CD14-positive monocyte (primary cell): Measurements from ENCODE around the gene KCTD21. TPM values are rescaled to one million over a fixed set of nuclear protein-coding genes. Genes with fewer than 3 reads are reported as not detected.

Experiments
- DNase-seq, 3 donors: peaks; one replicate each; pipeline ENCODE4 v3.0.0-alpha.2; 2011 to 2022
- H2AFZ ChIP-seq: 2 replicates; pipeline ENCODE4 v1.6.0; 2012; ENCODE audit warnings: mild to moderate bottlenecking, low read depth, low read length, inconsistent platforms; ENCODE audit not compliant: insufficient read depth, poor library complexity, severe bottlenecking
- H3K27ac ChIP-seq, 2 donors: 1 replicate in 1 of 2; 2 replicates in 1 of 2; pipeline ENCODE4 v1.5.1; 2012 to 2013; ENCODE audit warnings: low read length in 2 of 2, control low read depth in 1 of 2, inconsistent platforms in 1 of 2, low read depth in 1 of 2, mild to moderate bottlenecking in 1 of 2
- H3K27me3 ChIP-seq, 2 donors: one replicate each; pipeline versions ENCODE4 v1.6.0 to v1.6.1; 2011 to 2013; ENCODE audit warnings: low read length in 2 of 2; ENCODE audit not compliant: control insufficient read depth in 2 of 2, insufficient read depth in 2 of 2
- H3K36me3 ChIP-seq, 2 donors: replicated peaks in 1 of 2; 1 replicate in 1 of 2; 2 replicates in 1 of 2; pipeline versions ENCODE4 v1.5.1 to v1.6.1; 2012 to 2013; ENCODE audit warnings: low read length in 2 of 2, control low read depth in 1 of 2, inconsistent platforms in 1 of 2, mild to moderate bottlenecking in 1 of 2; ENCODE audit not compliant: insufficient read depth in 2 of 2, control insufficient read depth in 1 of 2
- H3K4me1 ChIP-seq, 2 donors: 1 replicate in 1 of 2; 2 replicates in 1 of 2; pipeline versions ENCODE4 v1.5.1 to v1.6.1; 2012 to 2013; ENCODE audit warnings: low read length in 2 of 2, control low read depth in 1 of 2, inconsistent platforms in 1 of 2, mild to moderate bottlenecking in 1 of 2, moderate library complexity in 1 of 2; ENCODE audit not compliant: insufficient read depth in 2 of 2, control insufficient read depth in 1 of 2
- H3K4me2 ChIP-seq: replicated peaks from 2 replicates; pipeline ENCODE3; 2012; ENCODE audit warnings: low read length, moderate library complexity, mild to moderate bottlenecking; ENCODE audit not compliant: poor library complexity, severe bottlenecking; ENCODE audit errors: extremely low read depth
- H3K4me3 ChIP-seq, 3 experiments: fragments of 200-600 bp in 1 of 3; sonication (generic) in 1 of 3; replicated peaks in 1 of 3; 1 replicate in 2 of 3; 2 replicates in 1 of 3; pipeline ENCODE4 v1.5.1; 2011 to 2013; ENCODE audit warnings: low read length in 3 of 3, mild to moderate bottlenecking in 3 of 3, control low read depth in 2 of 3, low read depth in 2 of 3, inconsistent platforms in 1 of 3, moderate library complexity in 1 of 3
- H3K79me2 ChIP-seq: 2 replicates; pipeline ENCODE4 v1.6.0; 2012; ENCODE audit warnings: mild to moderate bottlenecking, control low read depth, inconsistent platforms, low read length, moderate library complexity; ENCODE audit not compliant: insufficient read depth
- H3K9ac ChIP-seq: 2 replicates; pipeline ENCODE4 v1.6.0; 2017; ENCODE audit warnings: low read length, mild to moderate bottlenecking; ENCODE audit not compliant: insufficient read depth, poor library complexity, severe bottlenecking
- H3K9me3 ChIP-seq, 2 donors: replicated peaks in 1 of 2; 1 replicate in 1 of 2; 2 replicates in 1 of 2; pipeline versions ENCODE4 v1.5.1 to v1.6.1; 2012 to 2013; ENCODE audit warnings: low read length in 2 of 2, control low read depth in 1 of 2; ENCODE audit not compliant: control insufficient read depth in 1 of 2, insufficient read depth in 1 of 2
- H4K20me1 ChIP-seq: 2 replicates; pipeline ENCODE4 v1.6.0; 2012; ENCODE audit warnings: mild to moderate bottlenecking, low read length, control low read depth, moderate library complexity; ENCODE audit not compliant: insufficient read depth
- H3K27ac Mint-ChIP-seq, 7 donors: one replicate each; pipeline ENCODE4 v1.8.0; 2020; ENCODE audit warnings: mild to moderate bottlenecking in 7 of 7, mixed read lengths in 7 of 7, moderate library complexity in 6 of 7, inconsistent platforms in 2 of 7
- H3K27me3 Mint-ChIP-seq, 3 donors: one replicate each; pipeline ENCODE4 v1.8.0; 2021 to 2022; ENCODE audit warnings: low read depth in 3 of 3, mild to moderate bottlenecking in 3 of 3, mixed read lengths in 3 of 3, moderate library complexity in 3 of 3, inconsistent platforms in 1 of 3
- H3K36me3 Mint-ChIP-seq, 2 donors: one replicate each; pipeline ENCODE4 v1.8.0; 2020; ENCODE audit warnings: mixed read lengths in 2 of 2, inconsistent platforms in 1 of 2, mild to moderate bottlenecking in 1 of 2
- H3K4me1 Mint-ChIP-seq: one replicate; pipeline ENCODE4 v1.8.0; 2020; ENCODE audit warnings: mild to moderate bottlenecking, mixed read lengths
- H3K4me3 Mint-ChIP-seq, 2 donors: one replicate each; pipeline ENCODE4 v1.8.0; 2020; ENCODE audit warnings: mild to moderate bottlenecking in 2 of 2, mixed read lengths in 2 of 2, moderate library complexity in 1 of 2
- H3K9me3 Mint-ChIP-seq, 7 donors: one replicate each; pipeline ENCODE4 v1.8.0; 2020 to 2022; ENCODE audit warnings: mixed read lengths in 7 of 7, mild to moderate bottlenecking in 6 of 7, moderate library complexity in 6 of 7, inconsistent platforms in 2 of 7
- WGBS: methylation state at CpG from one replicate; pipeline ENCODE4 v1.1.5; 2013; ENCODE audit warnings: missing lambda C conversion rate; ENCODE audit not compliant: insufficient coverage; 5-methylcytosine and 5-hydroxymethylcytosine counted together
- intact Hi-C, 2 donors: fragments of 100-400 bp; cut with micrococcal nuclease; formaldehyde crosslinking; loops; one replicate each; pipeline versions ENCODE4 v1.15.0 to v1.15.1; 2023
- polyA plus RNA-seq, 3 donors: library from polyadenylated mRNA; depleted of rRNA in 1 of 3; unstranded in 2 of 3; stranded (reverse) in 1 of 3; fragments of 300-500 nt in 2 of 3; fragments of >200 nt in 1 of 3; fragmentation: Illumina TruSeq in 2 of 3; gene quantifications; 1 replicate in 2 of 3; 2 replicates in 1 of 3; pipeline ENCODE4 v1.2.3, GENCODE V29; 2012 to 2021
- TF ChIP-seq, protein P1 (sequence below): fragments of 200-600 bp; IDR thresholded peaks from one replicate; pipeline ENCODE4 v1.8.0; 2022; ENCODE audit warnings: antibody characterized with exemption, mild to moderate bottlenecking

Gene KCTD21
- polyA plus RNA-seq, 3 donors: 3.2 to 9.2 (median 5.2) TPM

DNA sequence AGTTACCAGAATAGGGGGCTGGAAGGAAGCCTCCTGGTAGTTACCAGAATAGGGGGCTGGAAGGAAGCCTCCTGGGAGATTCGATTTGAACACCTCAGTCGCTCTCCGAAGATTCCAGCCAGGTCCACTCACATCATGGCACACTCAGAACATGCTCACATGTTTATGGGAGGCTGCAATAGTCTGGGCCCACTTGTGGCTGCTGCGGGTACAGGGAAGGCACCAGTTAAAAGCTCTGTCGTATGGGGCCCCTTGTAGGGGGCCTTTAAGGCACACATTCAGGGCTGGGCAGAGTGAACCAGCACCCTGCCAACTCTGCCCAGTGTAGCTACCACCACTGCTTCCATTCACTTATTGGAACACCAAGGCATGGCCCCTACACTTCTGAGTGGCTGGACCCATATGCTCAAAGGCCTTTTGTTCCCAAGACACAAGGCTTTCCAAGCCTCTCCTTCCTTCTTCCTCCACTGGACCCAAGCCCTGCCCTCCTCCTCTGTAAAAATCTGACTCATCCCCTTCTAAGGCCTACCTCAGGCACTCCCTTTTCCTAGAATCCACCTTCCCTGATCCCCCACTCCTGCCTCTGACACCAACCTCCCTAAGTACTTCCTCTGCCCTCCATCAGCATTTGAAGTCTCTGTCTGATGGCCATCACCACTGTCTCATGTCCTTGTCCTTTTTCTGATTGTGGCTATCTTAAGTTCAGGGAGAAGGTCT is 28.3 kb upstream of the KCTD21 start:
- Mint-ChIP-seq H3K9me3 (no peaks in the 10 kb centered on the region), H3K27me3 (peaks cover 0 to 6% (median 3%) of the 10 kb centered on the region in 3 donors), H3K36me3 (peaks cover 80 to 82% of the 10 kb centered on the region in 2 donors), H3K4me3 (no peak overlapping the region), H3K4me1 (no peaks in the 10 kb centered on the region), H3K27ac (peak overlapping the region in 4 of 7 donors; percentile 8 to 89 (median 29))
- H3K9me3 ChIP-seq: no peaks in the 10 kb centered on the region
- H3K27me3 ChIP-seq: no peaks in the 10 kb centered on the region
- no peak overlapping the region for H3K4me2 ChIP-seq
- H3K9ac ChIP-seq: no peak overlapping the region
- intact Hi-C loops: no loop called here
- TF ChIP-seq, protein P1, sequence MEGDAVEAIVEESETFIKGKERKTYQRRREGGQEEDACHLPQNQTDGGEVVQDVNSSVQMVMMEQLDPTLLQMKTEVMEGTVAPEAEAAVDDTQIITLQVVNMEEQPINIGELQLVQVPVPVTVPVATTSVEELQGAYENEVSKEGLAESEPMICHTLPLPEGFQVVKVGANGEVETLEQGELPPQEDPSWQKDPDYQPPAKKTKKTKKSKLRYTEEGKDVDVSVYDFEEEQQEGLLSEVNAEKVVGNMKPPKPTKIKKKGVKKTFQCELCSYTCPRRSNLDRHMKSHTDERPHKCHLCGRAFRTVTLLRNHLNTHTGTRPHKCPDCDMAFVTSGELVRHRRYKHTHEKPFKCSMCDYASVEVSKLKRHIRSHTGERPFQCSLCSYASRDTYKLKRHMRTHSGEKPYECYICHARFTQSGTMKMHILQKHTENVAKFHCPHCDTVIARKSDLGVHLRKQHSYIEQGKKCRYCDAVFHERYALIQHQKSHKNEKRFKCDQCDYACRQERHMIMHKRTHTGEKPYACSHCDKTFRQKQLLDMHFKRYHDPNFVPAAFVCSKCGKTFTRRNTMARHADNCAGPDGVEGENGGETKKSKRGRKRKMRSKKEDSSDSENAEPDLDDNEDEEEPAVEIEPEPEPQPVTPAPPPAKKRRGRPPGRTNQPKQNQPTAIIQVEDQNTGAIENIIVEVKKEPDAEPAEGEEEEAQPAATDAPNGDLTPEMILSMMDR: no peak
- peaks cover 78 to 84% of the 10 kb centered on the region in 2 donors for H3K36me3 ChIP-seq
- no peak for DNase-seq
- no peaks in the 10 kb centered on the region for H3K79me2 ChIP-seq
- H4K20me1 ChIP-seq: peaks cover 66% of the 10 kb centered on the region
- 100% methylated on average over 2 of the region's 5 CpGs for WGBS
- H3K4me1 ChIP-seq: no peaks in the 10 kb centered on the region
- H3K4me3 ChIP-seq: no peak overlapping the region
- H2AFZ ChIP-seq: no peak overlapping the region
- H3K27ac ChIP-seq: no peak overlapping the region

DNA sequence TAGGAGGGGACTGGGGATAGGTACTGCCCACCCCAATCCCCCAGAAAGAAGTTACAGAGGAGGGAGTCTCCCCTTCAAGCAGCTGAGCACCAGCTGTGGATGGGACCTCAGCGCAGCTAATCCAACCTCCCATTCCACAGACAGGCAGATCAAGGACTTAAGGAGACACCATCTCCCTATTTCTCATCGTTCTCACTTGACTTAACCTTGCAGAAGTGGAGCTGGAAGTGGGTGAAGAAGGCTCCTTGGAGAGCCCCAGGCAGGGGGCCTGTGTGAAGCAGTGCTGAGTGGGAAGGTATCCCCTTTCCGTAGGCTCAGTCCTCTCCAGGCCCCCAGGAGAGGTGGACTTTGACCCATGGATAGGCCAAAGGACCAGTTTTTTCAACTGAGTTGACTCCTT is 27.6 kb upstream of the KCTD21 start:
- intact Hi-C loops: no loop called here
- Histone ChIP-seq H3K4me2 (no peak overlapping the region), H3K9me3 (no peaks in the 10 kb centered on the region), H3K9ac (no peak overlapping the region), H2AFZ (no peak overlapping the region), H3K4me3 (no peak overlapping the region), H3K4me1 (no peaks in the 10 kb centered on the region), H3K79me2 (no peaks in the 10 kb centered on the region), H3K27ac (no peak overlapping the region), H4K20me1 (peaks cover 59% of the 10 kb centered on the region), H3K36me3 (peaks cover 71 to 77% of the 10 kb centered on the region in 2 donors), H3K27me3 (no peaks in the 10 kb centered on the region)
- H3K36me3 Mint-ChIP-seq: peaks cover 73 to 75% of the 10 kb centered on the region in 2 donors
- 80% methylated on average over 1 of the region's 3 CpGs for WGBS
- TF ChIP-seq, protein P1: no peak
- DNase-seq: no peak
- no peaks in the 10 kb centered on the region for H3K4me1 Mint-ChIP-seq
- H3K27ac Mint-ChIP-seq: peak overlapping the region in 1 of 7 donors; percentile 8
- H3K4me3 Mint-ChIP-seq: no peak overlapping the region
- no peaks in the 10 kb centered on the region for H3K9me3 Mint-ChIP-seq
- H3K27me3 Mint-ChIP-seq: peaks cover 0 to 4% (median 3%) of the 10 kb centered on the region in 3 donors
